ENCODE results near the gene TRPM4.
"Not testable (repeated sequence)": the region's sequence is repeated elsewhere in the genome, so short reads cannot be mapped to it uniquely, and the experiment has no call there.

Gene TRPM4

DNA sequence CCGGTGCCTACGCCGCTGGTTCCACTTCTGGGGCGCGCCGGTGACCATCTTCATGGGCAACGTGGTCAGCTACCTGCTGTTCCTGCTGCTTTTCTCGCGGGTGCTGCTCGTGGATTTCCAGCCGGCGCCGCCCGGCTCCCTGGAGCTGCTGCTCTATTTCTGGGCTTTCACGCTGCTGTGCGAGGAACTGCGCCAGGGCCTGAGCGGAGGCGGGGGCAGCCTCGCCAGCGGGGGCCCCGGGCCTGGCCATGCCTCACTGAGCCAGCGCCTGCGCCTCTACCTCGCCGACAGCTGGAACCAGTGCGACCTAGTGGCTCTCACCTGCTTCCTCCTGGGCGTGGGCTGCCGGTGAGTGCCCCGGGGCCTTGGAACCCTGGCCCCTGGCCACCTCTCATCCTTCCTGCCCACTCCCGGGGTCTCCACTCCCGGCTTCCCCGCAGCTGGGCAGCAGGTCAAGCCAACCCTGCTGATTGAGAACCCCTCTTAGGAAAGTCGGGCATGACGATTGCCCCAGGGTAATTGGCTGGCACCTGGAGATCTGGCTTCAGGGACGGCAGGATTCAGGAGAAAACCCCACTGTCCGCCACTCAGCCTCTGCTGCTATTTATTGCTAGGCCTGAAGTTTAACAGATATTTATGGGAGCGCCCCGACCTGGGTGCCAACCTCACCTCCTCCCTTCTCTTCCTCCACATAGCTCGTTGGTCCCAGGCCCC lies 39.1 kb downstream of the TRPM4 start:
- no peak overlapping the region for H3K4me3 ChIP-seq (ENCODE audit: low read length)
- no peak for DNase-seq (ENCODE audit: low read depth)
- no peak for TF ChIP-seq CTCF (IDR thresholded peaks at IDR 0.05; ENCODE audit: insufficient read depth, low read depth, low read length, missing control alignments)

GRCh38 chr19:49200238-49200862 lies 42.8 kb downstream of the TRPM4 start:
- H3K4me3 ChIP-seq (ENCODE audit: low read length), result no peak overlapping the region
- peak; percentile 50 for DNase-seq (ENCODE audit: low read depth)
- no peak for TF ChIP-seq CTCF (IDR thresholded peaks at IDR 0.05; ENCODE audit: insufficient read depth, low read depth, low read length, missing control alignments)

GRCh38 chr19:49201042-49201441 lies 43.5 kb downstream of the TRPM4 start:
- no peak overlapping the region for H3K4me3 ChIP-seq (ENCODE audit: low read length)
- TF ChIP-seq CTCF (IDR thresholded peaks at IDR 0.05; ENCODE audit: insufficient read depth, low read depth, low read length, missing control alignments), result no peak
- DNase-seq (ENCODE audit: low read depth), result no peak

GRCh38 chr19:49205114-49205513 lies 47.5 kb downstream of the TRPM4 start:
- DNase-seq (ENCODE audit: low read depth), result no peak
- no peak overlapping the region for H3K4me3 ChIP-seq (ENCODE audit: low read length)
- TF ChIP-seq CTCF (IDR thresholded peaks at IDR 0.05; ENCODE audit: insufficient read depth, low read depth, low read length, missing control alignments), result no peak

- not testable (repeated sequence) for DNase-seq (ENCODE audit: low read depth); H3K4me3 ChIP-seq (ENCODE audit: low read length)
These were observed 51.9 kb downstream of the TRPM4 start for GRCh38 chr19:49209502-49209901.

- TF ChIP-seq CTCF (IDR thresholded peaks at IDR 0.05; ENCODE audit: insufficient read depth, low read depth, low read length, missing control alignments), result no peak
- peak; percentile 41 for DNase-seq (ENCODE audit: low read depth)
- H3K4me3 ChIP-seq (ENCODE audit: low read length), result no peak overlapping the region
These were observed 52.7 kb downstream of the TRPM4 start for GRCh38 chr19:49210108-49210900.

GRCh38 chr19:49210901-49211451 lies 53.4 kb downstream of the TRPM4 start:
- no peak overlapping the region for H3K4me3 ChIP-seq (ENCODE audit: low read length)
- DNase-seq (ENCODE audit: low read depth), result no peak
- TF ChIP-seq CTCF (IDR thresholded peaks at IDR 0.05; ENCODE audit: insufficient read depth, low read depth, low read length, missing control alignments), result no peak

All from epithelial cell of esophagus (primary cell).